Small intestine (tissue), 7 donors: ENCODE data around the gene SS18L1. TPM values are rescaled to one million over a fixed set of nuclear protein-coding genes. Genes with fewer than 3 reads are reported as not detected.
A peak's percentile ranks its signal among the peaks of the same experiment; 100 is the strongest.

Experiments used
- DNase-seq, 2 donors: peaks; one replicate each; pipeline versions ENCODE4 v3.0.0 to v3.0.0-alpha.2; 2013
- FAIRE-seq: peaks from 2 replicates; lab custom pipeline; 2012; peaks lifted over from hg19 to GRCh38; lab: Jason Lieb, UNC
- H3K27ac ChIP-seq, 3 donors: one replicate each; pipeline ENCODE4 v1.5.1; 2013; ENCODE audit warnings: low read length in 2 of 3, mild to moderate bottlenecking in 2 of 3, control low read depth in 1 of 3, inconsistent platforms in 1 of 3, low read depth in 1 of 3, moderate library complexity in 1 of 3
- H3K27me3 ChIP-seq, 3 donors: one replicate each; pipeline ENCODE4 v1.6.1; 2013; ENCODE audit warnings: low read length in 3 of 3, inconsistent platforms in 1 of 3; ENCODE audit not compliant: control insufficient read depth in 3 of 3, insufficient read depth in 3 of 3
- H3K36me3 ChIP-seq, 3 donors: one replicate each; pipeline ENCODE4 v1.6.1; 2013; ENCODE audit warnings: low read length in 3 of 3, inconsistent platforms in 1 of 3, low read depth in 1 of 3, mild to moderate bottlenecking in 1 of 3, moderate library complexity in 1 of 3; ENCODE audit not compliant: control insufficient read depth in 3 of 3, insufficient read depth in 2 of 3
- H3K4me1 ChIP-seq, 3 donors: one replicate each; pipeline ENCODE4 v1.6.1; 2013; ENCODE audit warnings: low read length in 2 of 3, inconsistent platforms in 1 of 3, low read depth in 1 of 3, mild to moderate bottlenecking in 1 of 3, moderate library complexity in 1 of 3; ENCODE audit not compliant: control insufficient read depth in 3 of 3, insufficient read depth in 2 of 3
- H3K4me3 ChIP-seq, 3 donors: one replicate each; pipeline ENCODE4 v1.5.1; 2013; ENCODE audit warnings: low read length in 3 of 3, control low read depth in 1 of 3, inconsistent platforms in 1 of 3, low read depth in 1 of 3, mild to moderate bottlenecking in 1 of 3, moderate library complexity in 1 of 3
- H3K9me3 ChIP-seq, 2 donors: one replicate each; pipeline ENCODE4 v1.6.1; 2013; ENCODE audit warnings: low read depth in 1 of 2, low read length in 1 of 2; ENCODE audit not compliant: control insufficient read depth in 2 of 2, insufficient read depth in 1 of 2
- WGBS, 3 donors: extraction: QIAGEN DNeasy Blood & Tissue Kit; methylation state at CpG; one replicate each; pipeline ENCODE4 v1.1.7; 2013; 5-methylcytosine and 5-hydroxymethylcytosine counted together
- polyA plus RNA-seq, 4 donors: library from polyadenylated mRNA; stranded (reverse) in 3 of 4; unstranded in 1 of 4; fragments of 200-250 nt in 3 of 4; fragments of 120-200 nt in 1 of 4; gene quantifications; one replicate each; pipeline versions ENCODE4 v1.2.1 to v1.2.3, GENCODE V29; 2013
- donor health status: healthy with polysubstance abuse.
- donor health status: control.
- donor health status: control.
- donor health status: Bipolar disorder and iron deficiency.
- donor health status: healthy.

SS18L1 gene
- polyA plus RNA-seq, 4 donors, result 7.5 to 17.5 (median 11.3) TPM

GRCh38 chr20:62117658-62118057 is 25.9 kb upstream of the SS18L1 start:
- H3K27me3 ChIP-seq, result no peaks in the 10 kb centered on the region
- no peak overlapping the region for H3K27ac ChIP-seq
- H3K4me1 ChIP-seq, result peaks cover 3 to 28% (median 3%) of the 10 kb centered on the region in 3 donors
- no peaks in the 10 kb centered on the region for H3K36me3 ChIP-seq
- 28 to 55% (median 53%) methylated on average over 12 to 15 of the region's 15 CpGs for WGBS, 3 donors
- H3K4me3 ChIP-seq, result no peak overlapping the region
- H3K9me3 ChIP-seq, result peaks cover 0 to 4% of the 10 kb centered on the region in 2 donors
- FAIRE-seq (no peak), DNase-seq (peak; percentile 22 to 58)

DNA sequence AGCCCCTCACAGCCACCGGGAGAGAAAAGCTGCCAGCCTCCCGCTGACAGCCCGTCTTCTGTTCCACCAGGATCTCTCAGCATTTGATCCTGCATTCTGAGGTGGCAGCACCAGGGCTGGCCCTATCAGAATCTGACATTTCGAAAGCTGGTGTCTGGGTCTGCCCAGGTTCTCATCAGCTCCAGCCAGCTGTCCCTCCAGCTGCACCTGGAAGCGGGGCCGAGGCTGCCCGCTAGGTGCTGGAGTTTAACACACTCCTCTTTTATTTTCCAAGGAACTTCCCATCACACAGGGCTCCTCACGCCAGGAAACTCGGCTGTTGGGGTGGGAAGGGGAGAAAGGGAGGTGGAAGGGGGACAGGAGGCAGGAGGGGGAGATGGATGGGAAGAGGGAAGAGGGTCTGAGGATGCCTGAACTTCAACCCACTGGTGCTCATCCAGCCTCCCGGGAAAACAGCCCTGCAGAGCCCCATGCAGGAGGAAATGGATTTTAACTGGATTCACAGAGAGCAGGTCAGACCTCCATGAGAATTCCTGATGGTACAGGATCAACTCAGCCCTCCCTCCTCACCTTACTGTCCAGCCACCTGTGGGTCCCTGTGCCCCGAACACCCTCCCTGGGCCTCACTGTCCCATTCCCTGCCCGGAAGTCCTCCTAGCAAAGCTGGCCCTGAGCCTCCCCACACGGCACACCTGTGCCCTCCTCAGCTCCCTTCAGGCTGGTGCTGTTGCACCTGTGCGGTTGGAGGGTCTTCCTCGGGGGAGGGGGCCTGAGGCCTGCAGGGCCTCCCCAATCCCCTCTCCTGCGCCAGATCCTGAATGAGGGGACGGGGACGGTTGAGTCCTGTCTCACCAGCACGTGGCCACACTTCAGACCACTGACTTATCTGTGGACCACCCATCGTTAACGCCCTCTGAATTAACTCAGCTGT is 25.2 kb upstream of the SS18L1 start:
- FAIRE-seq (no peak), DNase-seq (peak in 1 of 2 donors; percentile 8)
- Histone ChIP-seq H3K27ac (no peak overlapping the region), H3K9me3 (no peaks in the 10 kb centered on the region), H3K4me3 (no peak overlapping the region), H3K36me3 (no peaks in the 10 kb centered on the region), H3K4me1 (peaks cover 3 to 30% (median 3%) of the 10 kb centered on the region in 3 donors), H3K27me3 (no peaks in the 10 kb centered on the region)
- WGBS, 3 donors, result 47 to 63% (median 62%) methylated on average over 20 to 21 of the region's 21 CpGs

DNA sequence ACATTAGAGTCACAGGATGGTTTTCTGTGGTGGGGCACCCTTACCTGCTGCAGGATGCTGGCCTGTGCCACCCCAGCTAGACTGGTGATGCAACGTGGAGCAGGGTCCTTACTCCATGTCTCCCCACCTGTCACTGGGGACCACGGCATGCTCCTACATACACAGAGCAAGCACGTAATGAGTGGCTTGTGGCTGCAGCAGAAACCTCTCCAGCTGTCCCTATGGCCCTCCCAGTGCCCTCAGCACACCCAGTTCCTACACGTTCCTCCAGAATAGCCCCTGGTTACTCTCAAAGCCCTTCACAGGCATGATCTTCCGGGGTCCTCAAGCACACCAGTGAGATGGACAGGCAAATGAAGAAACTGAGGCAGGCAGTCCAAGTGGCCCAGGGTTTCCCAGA is 24.5 kb upstream of the SS18L1 start:
- Histone ChIP-seq H3K4me3 (no peak overlapping the region), H3K4me1 (peaks cover 3 to 37% (median 10%) of the 10 kb centered on the region in 3 donors), H3K27me3 (no peaks in the 10 kb centered on the region), H3K36me3 (peaks cover 0 to 3% (median 0%) of the 10 kb centered on the region in 3 donors), H3K9me3 (no peaks in the 10 kb centered on the region), H3K27ac (peak overlapping the region in 2 of 3 donors; percentile 59 to 80)
- 60 to 75% (median 63%) methylated on average over 5 of the region's 5 CpGs for WGBS, 3 donors
- FAIRE-seq (no peak), DNase-seq (peak in 1 of 2 donors; percentile 8)

GRCh38 chr20:62119591-62120364 is 23.8 kb upstream of the SS18L1 start:
- Histone ChIP-seq H3K36me3 (peaks cover 0 to 9% (median 0%) of the 10 kb centered on the region in 3 donors), H3K27ac (peak overlapping the region; percentile 56 to 98 (median 80)), H3K4me3 (no peak overlapping the region), H3K27me3 (no peaks in the 10 kb centered on the region), H3K9me3 (no peaks in the 10 kb centered on the region), H3K4me1 (peaks cover 3 to 38% (median 10%) of the 10 kb centered on the region in 3 donors)
- FAIRE-seq, result no peak
- WGBS, 3 donors, result 15 to 51% (median 25%) methylated on average over 10 of the region's 10 CpGs
- DNase-seq, result peak; percentile 89 to 91

GRCh38 chr20:62120365-62120762 is 23.2 kb upstream of the SS18L1 start:
- peak overlapping the region; percentile 5 to 98 (median 80) for H3K27ac ChIP-seq

GRCh38 chr20:62120990-62121775 is 22.4 kb upstream of the SS18L1 start:
- Histone ChIP-seq H3K36me3 (peaks cover 0 to 22% (median 3%) of the 10 kb centered on the region in 3 donors), H3K9me3 (no peaks in the 10 kb centered on the region), H3K27me3 (no peaks in the 10 kb centered on the region), H3K4me3 (peak overlapping the region; percentile 57 to 68 (median 66)), H3K4me1 (peaks cover 3 to 38% (median 10%) of the 10 kb centered on the region in 3 donors), H3K27ac (peak overlapping the region; percentile 93 to 98 (median 96))
- 12 to 16% (median 12%) methylated on average over 45 of the region's 45 CpGs for WGBS, 3 donors
- FAIRE-seq, result no peak
- DNase-seq, result peak in 1 of 2 donors; percentile 78

More at GRCh38 chr20:62120365-62120762, 23.2 kb upstream of the SS18L1 start:
- DNase-seq (no peak), FAIRE-seq (no peak)
- H3K36me3 ChIP-seq, result peaks cover 0 to 14% (median 0%) of the 10 kb centered on the region in 3 donors
- H3K4me3 ChIP-seq, result no peak overlapping the region
- no peaks in the 10 kb centered on the region for H3K27me3 ChIP-seq
- no peaks in the 10 kb centered on the region for H3K9me3 ChIP-seq
- WGBS, 3 donors, result 25 to 76% (median 55%) methylated on average over 5 of the region's 5 CpGs
- peaks cover 3 to 38% (median 10%) of the 10 kb centered on the region in 3 donors for H3K4me1 ChIP-seq

GRCh38 chr20:62121776-62122653 is 21.6 kb upstream of the SS18L1 start, which contains the start of gene LSM14B:
TSS of gene LSM14B (plus strand) at chr20:62122475. CDS start at chr20:62122667, 192 bp downstream.
- 0 to 1% (median 0%) methylated on average over 41 to 124 of the region's 124 CpGs for WGBS, 3 donors
- Histone ChIP-seq H3K4me3 (peak within 1 kb of the TSS; percentile 57 to 91 (median 86)), H3K36me3 (peaks cover 0 to 29% (median 7%) of the 10 kb centered on the region in 3 donors), H3K27me3 (no peaks in the 10 kb centered on the region), H3K27ac (peak within 1 kb of the TSS; percentile 93 to 98 (median 96)), H3K9me3 (no peaks in the 10 kb centered on the region), H3K4me1 (peaks cover 3 to 38% (median 10%) of the 10 kb centered on the region in 3 donors)
- FAIRE-seq (no peak), DNase-seq (peak; percentile 96 to 100)
